BJ (cell line): ENCODE data around the gene VPS13A. TPM values are rescaled to one million over a fixed set of nuclear protein-coding genes. Genes with fewer than 3 reads are reported as not detected.

Experiments used
- CTCF ChIA-PET: fragments of 350-600 bp; formaldehyde crosslinking; extraction: SDS; loops from one replicate; lab custom pipeline; 2021; ENCODE audit warnings: antibody characterized with exemption, inconsistent platforms; lab: Yijun Ruan, JAX
- POLR2A ChIA-PET: fragments of 300-600 bp; sonication (Branson Sonifier 250); formaldehyde crosslinking; extraction: SDS; loops from one replicate; lab custom pipeline; 2021; ENCODE audit warnings: antibody characterized with exemption; lab: Charles Lee
- DNase-seq: peaks from one replicate; pipeline ENCODE4 v3.0.0-alpha.2; 2011; ENCODE audit warnings: low read depth
- H3K27me3 ChIP-seq: 2 replicates; pipeline ENCODE4 v1.6.0; 2011; ENCODE audit warnings: low read length; ENCODE audit not compliant: control insufficient read depth, insufficient read depth
- H3K36me3 ChIP-seq: 2 replicates; pipeline ENCODE4 v1.5.1; 2011; ENCODE audit warnings: low read length; ENCODE audit not compliant: control insufficient read depth, insufficient read depth
- H3K4me3 ChIP-seq: 2 replicates; pipeline ENCODE4 v1.5.1; 2011; ENCODE audit warnings: low read depth, mild to moderate bottlenecking, control low read depth, low read length
- CTCF ChIP-seq: IDR thresholded peaks from 2 replicates; pipeline ENCODE4 v1.5.1; 2011; ENCODE audit warnings: low read depth, mild to moderate bottlenecking, control low read depth, inconsistent platforms, low read length, moderate library complexity; ENCODE audit not compliant: insufficient read depth
- polyA plus RNA-seq: library from polyadenylated mRNA; depleted of rRNA; stranded (reverse); fragments of >200 nt; gene quantifications from 2 replicates; pipeline ENCODE4 v1.2.3, GENCODE V29; 2011

The VPS13A gene
- polyA plus RNA-seq, 1 experiment = 7.5 TPM

DNA sequence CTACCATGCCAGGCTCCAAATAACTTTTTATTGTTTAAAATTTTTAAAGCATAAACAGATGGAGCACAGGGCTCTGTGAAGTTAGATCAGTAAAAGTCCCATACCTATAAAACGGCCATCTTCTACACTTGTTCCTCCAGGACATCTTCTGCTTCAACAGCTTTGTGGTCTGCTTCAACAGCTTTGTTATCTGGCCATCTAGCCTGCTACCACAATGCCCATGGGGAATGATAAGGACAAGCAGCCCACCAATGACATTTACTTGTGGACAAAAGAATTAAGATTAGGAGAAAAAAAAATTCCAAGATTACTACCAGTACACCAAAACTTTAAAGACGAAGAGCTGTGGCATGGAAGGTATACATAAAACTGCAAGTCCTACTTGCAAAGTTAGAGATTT is 2.2 kb upstream of the VPS13A start:
- DNase-seq = no peak
- no peak for TF ChIP-seq CTCF
- Histone ChIP-seq H3K36me3 (no peaks in the 10 kb centered on the region), H3K4me3 (no peak overlapping the region), H3K27me3 (peaks cover 3% of the 10 kb centered on the region; the same call in 1 of the 2 replicates)
- POLR2A ChIA-PET = no interaction called here
- CTCF ChIA-PET = interaction anchor here (1.8 kb wide), 1 partner anchor 281 kb away, joined by 4 read pairs; no protein-coding TSS in a partner anchor

DNA sequence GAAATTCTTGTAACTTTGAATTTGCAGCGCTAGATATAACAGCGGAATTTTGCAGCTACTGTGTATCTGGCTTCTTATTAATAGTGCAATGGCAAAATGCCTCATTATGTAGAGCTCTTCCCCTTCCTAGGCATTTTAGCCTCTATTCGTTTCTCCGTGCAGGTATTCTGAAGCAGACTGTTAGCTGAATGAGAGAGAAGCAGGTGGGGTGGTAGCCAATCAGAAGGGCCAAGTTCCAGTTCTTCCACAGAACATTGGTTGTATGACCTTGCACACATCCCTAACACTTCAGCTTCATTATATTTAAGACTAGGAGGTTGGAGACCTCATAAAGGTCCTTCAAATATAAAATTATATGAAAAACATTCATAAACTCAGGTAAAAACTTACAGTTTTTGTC is 1.2 kb upstream of the VPS13A start:
- TF ChIP-seq CTCF = no peak
- POLR2A ChIA-PET = no interaction called here
- CTCF ChIA-PET = interaction anchor here (1.0 to 2.5 kb wide), 2 partner anchors 9 to 44 kb away, joined by 3 to 22 read pairs; no protein-coding TSS in a partner anchor
- Histone ChIP-seq H3K36me3 (no peaks in the 10 kb centered on the region), H3K4me3 (no peak overlapping the region), H3K27me3 (peaks cover 2% of the 10 kb centered on the region; the same call in 1 of the 2 replicates)
- DNase-seq = no peak

DNA sequence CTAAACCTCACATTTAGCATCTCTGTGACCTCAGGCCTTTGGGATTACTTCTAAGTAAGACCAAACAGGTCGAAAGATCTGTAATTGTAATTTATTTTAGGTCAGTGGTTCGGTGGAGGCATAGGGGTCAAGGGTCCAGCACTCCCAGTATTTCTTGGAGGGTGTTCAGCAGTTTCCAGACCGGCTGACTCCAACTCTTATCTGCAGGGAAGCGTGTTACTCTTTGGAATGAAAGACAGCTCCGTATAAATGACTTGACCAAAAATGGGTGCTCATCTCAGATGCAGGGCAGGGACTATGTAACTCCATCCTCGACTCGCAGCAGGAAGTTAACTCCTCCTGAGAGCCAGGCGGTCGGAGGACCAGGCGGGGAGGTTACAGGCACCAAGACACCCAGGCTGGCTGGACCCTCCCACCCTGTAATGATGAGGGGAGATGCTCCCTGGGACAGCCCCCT is 620 bp upstream of the VPS13A start:
- no peak for DNase-seq
- CTCF ChIA-PET = interaction anchor here (0.6 to 2.5 kb wide), 5 partner anchors 10 to 280 kb away, joined by 3 to 22 read pairs (median 3); no protein-coding TSS in a partner anchor
- H3K4me3 ChIP-seq = peak overlapping the region; percentile 90
- no peak for TF ChIP-seq CTCF
- POLR2A ChIA-PET = no interaction called here
- H3K36me3 ChIP-seq = no peaks in the 10 kb centered on the region
- H3K27me3 ChIP-seq = no peaks in the 10 kb centered on the region

- Histone ChIP-seq H3K27me3 (no peaks in the 10 kb centered on the region), H3K4me3 (peak overlapping the region; percentile 90), H3K36me3 (no peaks in the 10 kb centered on the region)
- TF ChIP-seq CTCF = 0 out of 2 replicates have a peak, but pooled peaks have one; percentile 6
- no peak for DNase-seq
- ChIA-PET CTCF (interaction anchor here (1.3 to 2.5 kb wide), 2 partner anchors 11 to 279 kb away, joined by 4 to 22 read pairs; no protein-coding TSS in a partner anchor), POLR2A (no interaction called here)
Measured at GRCh38 chr9:77177894-77178794, 810 bp downstream of the VPS13A start.

- ChIA-PET POLR2A (no interaction called here), CTCF (no interaction called here)
- Histone ChIP-seq H3K4me3 (no peak overlapping the region), H3K36me3 (no peaks in the 10 kb centered on the region), H3K27me3 (no peaks in the 10 kb centered on the region)
- no peak for TF ChIP-seq CTCF
- no peak for DNase-seq
Measured at GRCh38 chr9:77180056-77180455, 2.7 kb downstream of the VPS13A start.
